CD4-positive, alpha-beta T cell (primary cell): ENCODE measurements around the gene TMEM204. TPM values are rescaled to one million over a fixed set of nuclear protein-coding genes. Genes with fewer than 3 reads are reported as not detected.

Experiments used
- ATAC-seq: fragments of 200-7000 bp; cut with Tn5 transposase; one replicate; pipeline ENCODE4 v1.10.0; 2022; ENCODE audit warnings: mild to moderate bottlenecking; ENCODE audit not compliant: poor library complexity
- CTCF ChIA-PET: fragments of 350-600 bp; sonication (Branson Sonifier 250); formaldehyde crosslinking; loops from one replicate; lab custom pipeline; 2021; ENCODE audit warnings: antibody characterized with exemption, inconsistent platforms; lab: Charles Lee
- POLR2A ChIA-PET: fragments of 350-600 bp; sonication (Branson Sonifier 250); formaldehyde crosslinking; loops from one replicate; lab custom pipeline; 2021; ENCODE audit warnings: antibody characterized with exemption, inconsistent platforms; lab: Charles Lee
- DNase-seq, 14 experiments: peaks; one replicate each; pipeline ENCODE4 v3.0.0-alpha.2; 2013 to 2020; ENCODE audit warnings: mixed read lengths in 2 of 14
- H3K27ac ChIP-seq, 2 donors: one replicate each; pipeline versions ENCODE4 v1.5.1 to v1.7.0; 2013; ENCODE audit warnings: low read length in 2 of 2, low read depth in 1 of 2, mild to moderate bottlenecking in 1 of 2
- H3K27me3 ChIP-seq, 2 experiments: 1 replicate in 1 of 2; 2 replicates in 1 of 2; pipeline versions ENCODE4 v1.6.1 to v1.7.0; 2013; ENCODE audit warnings: low read length in 2 of 2, control low read depth in 1 of 2, mild to moderate bottlenecking in 1 of 2, moderate library complexity in 1 of 2; ENCODE audit not compliant: insufficient read depth in 2 of 2, control insufficient read depth in 1 of 2
- H3K36me3 ChIP-seq: one replicate; pipeline ENCODE4 v1.6.1; 2013; ENCODE audit warnings: low read length, control low read depth; ENCODE audit not compliant: insufficient read depth
- H3K4me1 ChIP-seq: one replicate; pipeline ENCODE4 v1.6.1; 2013; ENCODE audit warnings: low read length, control low read depth; ENCODE audit not compliant: insufficient read depth
- H3K4me3 ChIP-seq: one replicate; pipeline ENCODE4 v1.5.1; 2013; ENCODE audit warnings: mild to moderate bottlenecking, low read length, moderate library complexity
- H3K9me3 ChIP-seq, 2 experiments: 1 replicate in 1 of 2; 2 replicates in 1 of 2; pipeline versions ENCODE4 v1.6.1 to v1.7.0; 2013; ENCODE audit warnings: low read length in 2 of 2, mild to moderate bottlenecking in 2 of 2, control low read depth in 1 of 2, moderate library complexity in 1 of 2; ENCODE audit not compliant: control insufficient read depth in 1 of 2, insufficient read depth in 1 of 2
- H3K27ac Mint-ChIP-seq: one replicate; pipeline ENCODE4 v1.8.0; 2020; ENCODE audit warnings: mixed read lengths
- H3K27me3 Mint-ChIP-seq: one replicate; pipeline ENCODE4 v1.8.0; 2021; ENCODE audit warnings: mixed read lengths
- H3K36me3 Mint-ChIP-seq: one replicate; pipeline ENCODE4 v1.8.0; 2021; ENCODE audit warnings: low read depth, mixed read lengths
- H3K4me1 Mint-ChIP-seq: one replicate; pipeline ENCODE4 v1.8.0; 2021; ENCODE audit warnings: low read depth, mixed read lengths
- H3K4me3 Mint-ChIP-seq: one replicate; pipeline ENCODE4 v1.8.0; 2020; ENCODE audit warnings: mild to moderate bottlenecking, mixed read lengths
- H3K9me3 Mint-ChIP-seq: one replicate; pipeline ENCODE4 v1.8.0; 2020; ENCODE audit warnings: mixed read lengths
- CTCF ChIP-seq: fragments of 200-600 bp; IDR thresholded peaks from one replicate; pipeline ENCODE4 v1.8.0; 2022; ENCODE audit warnings: antibody characterized with exemption, mild to moderate bottlenecking
- intact Hi-C, 2 experiments: fragments of 100-400 bp; cut with DNase I in 1 of 2; cut with micrococcal nuclease in 1 of 2; formaldehyde crosslinking; loops; one replicate each; pipeline versions ENCODE4 v1.15.1 to v1.9.0; 2023 to 2025; cut with DNase I, micrococcal nuclease
- total RNA-seq, 174 experiments: library from RNA in 2 of 174; stranded (reverse) in 2 of 174; gene quantifications; one replicate each; pipeline ENCODE4 v1.2.3 and lab custom pipeline; 2021 to 2026

The TMEM204 gene
- total RNA-seq, 2 experiments from 2014 or later: 20.5 to 22.1 TPM

- peaks cover 92% of the 10 kb centered on the region for H3K36me3 Mint-ChIP-seq
- peaks cover 96% of the 10 kb centered on the region for H3K36me3 ChIP-seq
Measured at GRCh38 chr16:1550069-1550468, 16.6 kb downstream of the TMEM204 start.

GRCh38 chr16:1550696-1551095 lies 17.2 kb downstream of the TMEM204 start:
- intact Hi-C loops: no loop called here
- Mint-ChIP-seq H3K27me3 (no peaks in the 10 kb centered on the region), H3K9me3 (no peaks in the 10 kb centered on the region), H3K36me3 (peaks cover 92% of the 10 kb centered on the region), H3K27ac (peak overlapping the region; percentile 75), H3K4me1 (peaks cover 71% of the 10 kb centered on the region), H3K4me3 (no peak overlapping the region)
- ATAC-seq (no peak), DNase-seq (no peak)
- H3K4me1 ChIP-seq: peaks cover 75% of the 10 kb centered on the region
- H3K36me3 ChIP-seq: peaks cover 96% of the 10 kb centered on the region
- H3K4me3 ChIP-seq: no peak overlapping the region
- CTCF ChIA-PET: no interaction called here
- no peaks in the 10 kb centered on the region for H3K9me3 ChIP-seq
- no peak overlapping the region for H3K27ac ChIP-seq
- POLR2A ChIA-PET: interaction anchor here (0.7 to 1.3 kb wide), 2 partner anchors 8 to 10 kb away, joined by 3 to 4 read pairs; no protein-coding TSS in a partner anchor
- no peaks in the 10 kb centered on the region for H3K27me3 ChIP-seq
- TF ChIP-seq CTCF: no peak

More at GRCh38 chr16:1550069-1550468, 16.6 kb downstream of the TMEM204 start:
- H3K27me3 ChIP-seq: no peaks in the 10 kb centered on the region
- peaks cover 81% of the 10 kb centered on the region for H3K4me1 ChIP-seq
- ChIA-PET POLR2A (interaction anchor here (0.7 to 1.3 kb wide), 3 partner anchors 9 to 14 kb away, joined by 3 to 4 read pairs (median 3); no protein-coding TSS in a partner anchor), CTCF (no interaction called here)
- H3K9me3 ChIP-seq: no peaks in the 10 kb centered on the region
- peak overlapping the region; percentile 75 for H3K27ac Mint-ChIP-seq
- H3K4me1 Mint-ChIP-seq: peaks cover 73% of the 10 kb centered on the region
- H3K9me3 Mint-ChIP-seq: no peaks in the 10 kb centered on the region
- intact Hi-C loops: no loop called here
- H3K4me3 Mint-ChIP-seq: no peak overlapping the region
- no peak overlapping the region for H3K4me3 ChIP-seq
- no peak for ATAC-seq
- no peaks in the 10 kb centered on the region for H3K27me3 Mint-ChIP-seq
- no peak overlapping the region for H3K27ac ChIP-seq
- TF ChIP-seq CTCF: no peak
- DNase-seq: no peak

GRCh38 chr16:1551166-1551565 lies 17.7 kb downstream of the TMEM204 start:
- H3K27me3 Mint-ChIP-seq: no peaks in the 10 kb centered on the region
- peaks cover 70% of the 10 kb centered on the region for H3K4me1 ChIP-seq
- peak overlapping the region; percentile 49 for H3K27ac Mint-ChIP-seq
- no peak for ATAC-seq
- peaks cover 67% of the 10 kb centered on the region for H3K4me1 Mint-ChIP-seq
- POLR2A ChIA-PET: interaction anchor here (1.3 kb wide), 1 partner anchor 10 kb away, joined by 4 read pairs; no protein-coding TSS in a partner anchor
- H3K4me3 Mint-ChIP-seq: no peak overlapping the region
- no peak overlapping the region for H3K27ac ChIP-seq
- peaks cover 94% of the 10 kb centered on the region for H3K36me3 Mint-ChIP-seq
- no peak for TF ChIP-seq CTCF
- CTCF ChIA-PET: no interaction called here
- H3K4me3 ChIP-seq: no peak overlapping the region
- peaks cover 95% of the 10 kb centered on the region for H3K36me3 ChIP-seq
- H3K27me3 ChIP-seq: no peaks in the 10 kb centered on the region
- no peaks in the 10 kb centered on the region for H3K9me3 Mint-ChIP-seq
- DNase-seq: no peak
- intact Hi-C loops: no loop called here
- no peaks in the 10 kb centered on the region for H3K9me3 ChIP-seq
